NK-92 treated with Interleukin-12 subunit alpha and Interleukin-12 subunit beta, amount 100 ng/mL, for 24 hours (cell line): ENCODE data around the gene CLEC17A.
"Not testable (repeated sequence)": the region's sequence is repeated elsewhere in the genome, so short reads cannot be mapped to it uniquely, and the experiment has no call there.

Experiments
- DNase-seq: peaks from one replicate; lab custom pipeline; 2025; lab: John Stamatoyannopoulos, UW

Gene CLEC17A

DNA sequence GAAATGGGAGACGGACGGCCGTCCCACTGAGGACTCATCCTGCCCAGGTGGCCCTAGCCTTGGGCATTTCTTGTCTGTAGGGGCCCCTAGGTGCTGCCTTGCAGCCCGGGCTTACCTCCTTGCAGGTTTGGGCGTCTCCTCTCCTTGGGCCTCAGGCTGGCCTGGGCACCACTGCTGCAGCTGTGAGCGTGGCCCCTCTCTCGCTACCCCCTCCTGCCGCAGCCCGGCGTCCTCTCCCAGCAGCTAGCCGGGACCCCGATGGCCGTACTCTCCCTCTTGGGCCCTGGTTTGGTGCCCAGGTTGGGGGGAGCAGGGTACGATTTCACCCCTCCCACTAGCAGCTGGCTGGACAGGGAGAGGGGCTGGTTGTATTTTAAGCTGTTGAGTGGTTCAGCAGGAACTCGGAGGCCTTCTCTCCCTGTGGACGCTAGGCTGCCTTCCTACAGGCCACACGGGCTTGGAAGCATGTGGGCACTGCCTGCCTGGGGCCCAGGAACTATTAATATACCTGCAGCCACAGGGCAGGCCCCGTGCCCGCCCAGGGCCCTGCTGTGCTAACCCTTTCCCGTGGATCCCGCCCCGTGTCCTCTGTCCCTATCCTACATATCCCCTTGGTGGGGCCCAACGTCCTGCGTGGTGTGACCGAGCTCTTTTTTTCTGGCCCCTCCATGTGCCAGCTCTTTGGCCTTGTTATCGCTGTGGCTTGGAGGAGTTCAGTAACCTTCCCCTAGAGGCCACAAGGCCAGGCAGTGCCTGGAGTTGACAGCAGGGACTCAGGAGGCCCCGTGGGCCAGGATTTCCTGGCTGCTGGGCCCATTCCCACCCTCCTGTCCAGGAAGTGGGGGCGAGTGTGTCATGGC lies 22.7 kb upstream of the CLEC17A start:
- no peak for DNase-seq

DNA sequence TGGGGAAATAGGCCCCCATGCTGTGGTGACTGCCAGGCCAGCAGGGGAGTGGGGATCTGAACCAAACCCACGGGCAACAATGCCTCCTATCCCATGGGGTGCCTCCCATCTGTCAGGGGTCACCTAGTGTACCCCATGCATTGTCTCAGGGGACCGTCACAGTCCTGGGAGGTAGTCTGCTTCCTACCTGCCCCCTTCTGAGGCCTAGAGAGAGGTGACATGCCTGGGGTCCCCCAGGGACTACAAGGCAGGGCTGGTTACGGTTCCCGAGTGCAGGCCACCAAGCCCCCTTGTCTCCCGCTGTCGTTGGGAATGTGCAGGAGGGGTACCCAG lies 22.1 kb upstream of the CLEC17A start:
- no peak for DNase-seq

DNA sequence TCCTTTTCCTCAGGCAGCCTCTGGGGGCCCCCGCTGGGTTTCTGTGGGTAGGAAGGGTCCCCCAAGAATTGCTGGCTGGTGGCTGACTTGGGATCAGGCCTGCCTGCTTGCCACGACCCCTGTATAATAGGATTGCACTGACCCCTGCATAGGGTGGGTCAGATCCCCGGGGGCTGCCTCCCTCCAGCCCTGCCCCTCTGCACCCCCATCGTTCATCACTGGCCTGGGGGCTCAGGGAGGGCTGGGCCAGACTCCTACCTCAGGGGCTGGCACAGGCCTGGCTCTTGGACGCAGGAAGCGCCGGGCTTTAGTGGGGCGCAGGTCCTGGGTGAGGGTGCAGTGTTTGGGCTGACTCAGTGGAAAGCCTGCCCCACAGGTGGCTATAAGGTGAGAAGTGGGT lies 21.6 kb upstream of the CLEC17A start:
- no peak for DNase-seq

DNA sequence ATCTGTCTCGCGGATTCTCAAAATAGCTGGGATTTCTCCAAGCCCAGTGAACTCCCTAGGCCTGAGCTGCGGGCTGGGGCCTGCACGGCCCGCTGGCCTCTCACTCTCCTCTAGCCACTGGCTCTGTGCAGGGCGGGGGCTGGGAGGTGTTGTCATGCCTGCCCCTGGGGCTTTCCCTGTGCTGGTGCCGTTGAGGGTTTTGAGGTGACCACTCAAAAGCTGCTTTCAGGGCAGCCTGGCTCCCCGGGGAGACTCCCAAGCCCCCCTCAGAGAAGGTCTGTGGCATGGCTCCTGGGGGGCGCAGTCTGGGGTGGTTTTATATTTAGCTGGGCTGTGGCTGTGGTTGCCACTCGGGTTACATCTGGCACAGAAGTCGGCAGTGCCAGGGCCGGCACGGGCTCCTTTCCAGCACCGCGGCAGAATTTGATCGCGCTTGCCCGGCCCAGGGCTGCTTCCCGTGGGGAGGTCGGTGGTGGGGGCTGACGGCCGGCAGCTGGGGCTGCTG lies 21.0 kb upstream of the CLEC17A start:
- DNase-seq = no peak

DNA sequence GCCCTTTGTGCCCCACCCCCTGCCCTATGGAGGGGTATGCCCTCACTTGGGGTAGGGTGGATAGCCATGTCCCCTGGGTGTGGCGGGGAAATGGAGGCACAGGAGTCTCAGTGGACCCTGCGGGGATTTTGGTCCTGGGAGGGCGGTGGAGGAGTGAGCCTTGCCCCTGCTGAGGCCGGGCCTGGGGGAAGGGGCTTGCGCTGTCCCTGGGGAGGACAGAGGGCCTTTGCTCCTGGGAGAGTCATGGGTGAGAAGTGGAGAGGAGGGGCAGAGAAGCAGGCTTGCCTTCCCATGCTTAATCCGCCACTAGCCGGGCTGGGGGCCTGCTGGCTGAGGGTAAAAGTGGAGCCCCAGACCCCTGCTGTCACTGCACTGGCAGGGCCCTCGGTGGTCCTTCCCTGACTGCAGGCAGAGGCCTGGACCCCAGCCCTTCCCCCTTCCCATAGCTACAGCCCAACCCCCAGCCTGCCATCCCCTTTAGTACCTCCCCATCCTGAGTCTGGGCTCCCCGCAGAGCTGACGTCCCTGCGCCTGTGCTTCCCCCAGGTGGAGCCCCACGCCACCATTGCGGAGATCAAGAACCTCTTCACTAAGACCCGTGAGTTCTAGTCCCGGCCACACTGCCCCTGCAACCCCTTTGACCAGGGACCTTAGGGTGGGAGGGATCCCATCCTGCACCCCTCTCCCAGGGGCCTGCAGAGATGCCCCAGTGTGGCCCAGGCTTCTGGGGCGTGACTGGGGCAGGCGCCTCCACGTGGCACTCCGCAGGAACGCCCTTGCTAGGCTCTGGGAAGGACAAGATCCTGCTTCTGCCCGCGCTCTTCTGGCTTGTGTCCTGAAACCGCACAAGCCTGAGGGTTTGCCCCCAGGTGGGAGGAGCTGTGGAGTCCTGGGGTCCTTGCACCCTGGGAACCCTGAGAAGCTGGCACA lies 20.0 kb upstream of the CLEC17A start:
- no peak for DNase-seq

DNA sequence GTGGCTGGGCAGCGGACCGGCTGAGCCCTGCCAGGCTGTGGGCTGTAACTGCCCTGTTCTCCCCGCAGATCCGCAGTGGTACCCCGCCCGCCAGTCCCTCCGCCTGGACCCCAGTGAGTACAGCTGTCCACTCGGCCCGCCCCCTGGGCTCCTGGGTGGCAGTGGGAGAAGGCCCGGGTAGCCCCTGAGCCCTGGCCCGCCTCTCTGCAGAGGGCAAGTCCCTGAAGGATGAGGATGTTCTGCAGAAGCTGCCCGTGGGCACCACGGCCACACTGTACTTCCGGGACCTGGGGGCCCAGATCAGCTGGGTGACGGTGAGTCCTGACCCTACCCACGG lies 19.3 kb upstream of the CLEC17A start:
- no peak for DNase-seq

DNA sequence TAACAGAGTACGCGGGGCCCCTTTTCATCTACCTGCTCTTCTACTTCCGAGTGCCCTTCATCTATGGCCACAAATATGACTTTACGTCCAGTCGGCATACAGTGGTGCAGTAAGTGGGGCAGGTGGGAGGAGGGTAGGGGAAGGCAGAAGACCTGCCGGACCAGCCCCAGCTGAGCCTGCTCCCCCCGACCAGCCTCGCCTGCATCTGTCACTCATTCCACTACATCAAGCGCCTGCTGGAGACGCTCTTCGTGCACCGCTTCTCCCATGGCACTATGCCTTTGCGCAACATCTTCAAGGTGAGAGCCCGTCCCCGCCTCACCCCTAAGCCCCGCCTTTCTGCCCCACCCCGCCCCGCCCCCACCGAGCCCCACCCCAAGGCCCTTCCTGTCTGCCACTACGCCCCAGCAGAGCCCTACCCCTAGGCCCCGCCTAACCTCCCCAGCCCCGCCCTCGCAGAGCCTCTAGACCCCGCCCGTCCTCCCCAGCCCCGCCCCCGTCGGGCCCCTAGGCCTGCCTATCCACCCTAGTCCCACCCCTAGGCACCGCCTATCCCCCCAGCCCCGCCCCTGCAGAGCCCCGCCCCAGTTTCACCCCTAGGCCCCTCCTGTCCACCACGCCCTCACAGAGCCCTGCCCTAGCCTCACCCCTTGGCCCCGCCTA lies 18.8 kb upstream of the CLEC17A start:
- DNase-seq = peak; percentile 27

DNA sequence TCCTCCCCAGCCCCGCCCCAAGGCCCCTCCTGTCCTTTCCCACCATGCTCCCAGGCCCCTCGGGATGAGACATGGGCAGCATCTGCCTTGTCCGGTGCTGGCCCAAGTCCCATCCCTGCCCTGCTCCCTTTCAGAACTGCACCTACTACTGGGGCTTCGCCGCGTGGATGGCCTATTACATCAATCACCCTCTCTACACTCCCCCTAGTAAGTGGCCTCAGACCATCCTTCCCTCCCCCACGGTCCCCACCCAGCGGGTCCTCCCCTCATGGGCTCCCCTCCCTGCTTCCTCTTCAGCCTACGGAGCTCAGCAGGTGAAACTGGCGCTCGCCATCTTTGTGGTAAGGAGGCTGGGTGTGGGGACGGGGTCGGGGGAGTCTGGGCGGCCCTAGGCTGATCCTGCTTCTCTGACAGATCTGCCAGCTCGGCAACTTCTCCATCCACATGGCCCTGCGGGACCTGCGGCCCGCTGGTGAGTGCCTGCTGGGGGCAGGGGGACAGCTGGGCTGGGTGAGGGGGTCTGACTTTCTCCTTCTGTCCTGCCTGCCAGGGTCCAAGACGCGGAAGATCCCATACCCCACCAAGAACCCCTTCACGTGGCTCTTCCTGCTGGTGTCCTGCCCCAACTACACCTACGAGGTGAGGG lies 18.1 kb upstream of the CLEC17A start:
- DNase-seq = not testable (repeated sequence)

DNA sequence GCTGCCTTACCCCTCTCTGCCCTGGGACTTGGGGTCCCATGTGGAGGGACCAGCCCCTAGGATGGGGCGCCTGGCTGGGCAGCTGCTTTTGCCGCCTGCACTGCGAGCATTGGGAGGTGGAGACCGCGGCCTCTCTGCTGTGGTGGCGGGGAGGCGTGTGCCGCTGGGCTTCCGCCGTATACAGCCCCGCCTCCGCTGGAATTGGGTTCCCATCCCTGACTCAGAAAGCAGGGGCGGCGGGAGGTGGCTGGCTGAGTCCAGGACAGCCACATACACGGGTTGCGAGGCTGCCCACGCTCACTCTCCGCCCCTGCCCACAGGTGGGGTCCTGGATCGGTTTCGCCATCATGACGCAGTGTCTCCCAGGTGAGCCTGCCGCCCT lies 17.6 kb upstream of the CLEC17A start:
- no peak for DNase-seq

DNA sequence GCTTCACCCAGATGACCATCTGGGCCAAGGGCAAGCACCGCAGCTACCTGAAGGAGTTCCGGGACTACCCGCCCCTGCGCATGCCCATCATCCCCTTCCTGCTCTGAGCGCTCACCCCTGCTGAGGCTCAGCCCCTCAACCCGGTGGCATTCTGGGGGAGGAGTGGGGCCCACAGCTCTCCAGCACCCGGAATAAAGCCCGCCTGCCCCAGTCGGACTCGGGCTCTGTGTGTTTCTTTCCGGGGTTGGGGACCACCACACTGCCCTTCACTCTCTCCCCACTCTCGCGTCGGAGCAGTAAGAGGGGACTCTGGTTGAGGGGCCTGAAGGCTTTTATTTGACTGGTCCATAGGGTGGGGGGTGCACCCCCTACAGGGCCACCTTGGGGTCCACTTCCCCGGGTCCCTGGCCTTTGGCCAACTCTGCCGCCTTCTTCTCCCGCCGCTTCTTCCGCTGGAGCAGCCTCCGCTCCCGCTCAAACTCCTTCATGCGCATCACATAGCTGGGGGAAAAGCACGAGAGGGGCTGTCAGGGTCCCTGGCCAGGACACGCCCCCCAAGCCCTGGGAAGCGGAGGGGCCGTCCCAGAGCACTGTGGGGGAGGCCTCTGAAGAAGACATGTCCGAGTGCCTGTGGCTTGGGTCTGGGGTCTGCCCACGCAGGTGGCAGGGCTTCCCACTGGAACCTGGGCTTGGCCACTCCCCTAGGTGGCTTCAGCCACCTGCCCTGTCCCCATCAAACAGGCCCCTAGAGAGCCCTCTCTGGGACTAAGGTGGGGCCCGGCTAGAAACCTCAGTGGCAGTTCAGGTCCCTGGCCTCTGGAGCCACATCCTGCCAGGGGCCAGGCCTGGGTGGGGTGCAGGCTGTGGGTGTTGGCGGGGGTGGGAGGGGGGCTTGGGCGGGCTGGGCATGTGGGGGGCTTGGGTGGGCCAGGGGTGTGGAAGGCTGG lies 16.8 kb upstream of the CLEC17A start:
- no peak for DNase-seq

DNA sequence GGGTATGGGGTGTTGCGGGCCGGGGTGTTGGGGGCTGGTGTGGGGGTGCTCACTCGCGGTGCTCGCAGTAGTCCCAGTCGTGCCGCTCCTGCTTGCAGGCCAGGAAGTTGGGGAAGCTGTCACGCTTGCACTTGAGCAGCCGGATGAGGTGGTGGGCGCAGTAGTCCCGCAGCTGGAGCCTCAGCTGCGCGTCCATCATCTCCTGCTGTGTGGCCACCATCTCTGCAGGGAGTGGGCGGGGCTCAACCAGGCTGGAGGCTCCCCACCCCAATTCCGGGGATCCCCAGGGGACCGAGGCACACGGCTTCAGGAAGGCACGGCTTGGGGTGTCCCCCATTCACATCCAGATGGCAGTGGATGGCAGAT lies 16.2 kb upstream of the CLEC17A start:
- DNase-seq = no peak

DNA sequence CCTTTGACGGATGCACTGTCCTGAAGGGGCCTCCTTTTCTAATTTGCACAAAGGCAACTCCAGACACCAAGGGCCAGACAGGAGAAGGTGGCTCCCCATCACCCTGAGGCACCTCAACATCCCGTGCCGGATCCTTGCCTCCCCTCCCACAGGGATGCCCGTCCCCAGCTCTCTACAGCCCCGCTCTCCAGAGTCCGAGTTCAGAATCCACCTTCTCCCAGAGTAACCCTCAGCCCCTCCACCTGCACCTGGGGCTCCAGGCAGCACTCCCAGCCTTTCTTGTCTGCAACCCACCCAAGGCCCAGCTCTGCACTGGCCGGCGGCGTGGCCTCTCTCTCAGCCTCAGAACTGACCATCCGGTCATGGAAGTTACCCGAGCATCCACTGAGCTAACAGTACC lies 15.8 kb upstream of the CLEC17A start:
- DNase-seq = no peak

DNA sequence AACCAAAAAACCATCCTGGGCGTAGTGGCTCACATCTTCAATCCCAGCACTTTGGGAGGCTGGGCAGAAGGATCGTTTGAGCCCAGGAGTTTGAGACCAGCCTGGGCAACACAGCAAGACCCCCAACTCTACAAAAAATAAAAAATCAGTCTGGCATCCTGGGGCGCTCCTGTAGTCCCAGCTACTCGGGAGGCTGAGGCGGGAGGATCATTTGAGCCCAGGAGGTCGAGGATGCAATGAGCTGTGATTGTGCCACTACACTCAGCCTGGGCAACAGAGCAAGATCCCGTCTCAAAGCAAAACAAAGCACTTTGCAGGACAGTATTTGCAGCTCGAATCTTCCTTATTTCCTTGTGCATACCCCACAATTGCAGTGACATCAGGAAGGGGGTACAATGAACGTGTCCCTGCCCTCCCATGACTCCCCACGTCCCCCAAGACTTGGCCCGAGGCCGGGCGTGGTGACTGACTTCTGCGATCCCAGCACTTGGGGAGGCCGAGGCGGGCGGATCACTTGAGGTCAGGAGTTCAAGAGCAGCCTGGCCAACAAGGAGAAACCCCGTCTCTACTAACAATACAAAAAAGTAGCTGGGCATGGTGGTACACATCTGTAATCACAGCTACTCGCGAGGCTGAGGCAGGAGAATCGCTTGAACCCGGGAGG lies 11.9 kb upstream of the CLEC17A start:
- no peak for DNase-seq

DNA sequence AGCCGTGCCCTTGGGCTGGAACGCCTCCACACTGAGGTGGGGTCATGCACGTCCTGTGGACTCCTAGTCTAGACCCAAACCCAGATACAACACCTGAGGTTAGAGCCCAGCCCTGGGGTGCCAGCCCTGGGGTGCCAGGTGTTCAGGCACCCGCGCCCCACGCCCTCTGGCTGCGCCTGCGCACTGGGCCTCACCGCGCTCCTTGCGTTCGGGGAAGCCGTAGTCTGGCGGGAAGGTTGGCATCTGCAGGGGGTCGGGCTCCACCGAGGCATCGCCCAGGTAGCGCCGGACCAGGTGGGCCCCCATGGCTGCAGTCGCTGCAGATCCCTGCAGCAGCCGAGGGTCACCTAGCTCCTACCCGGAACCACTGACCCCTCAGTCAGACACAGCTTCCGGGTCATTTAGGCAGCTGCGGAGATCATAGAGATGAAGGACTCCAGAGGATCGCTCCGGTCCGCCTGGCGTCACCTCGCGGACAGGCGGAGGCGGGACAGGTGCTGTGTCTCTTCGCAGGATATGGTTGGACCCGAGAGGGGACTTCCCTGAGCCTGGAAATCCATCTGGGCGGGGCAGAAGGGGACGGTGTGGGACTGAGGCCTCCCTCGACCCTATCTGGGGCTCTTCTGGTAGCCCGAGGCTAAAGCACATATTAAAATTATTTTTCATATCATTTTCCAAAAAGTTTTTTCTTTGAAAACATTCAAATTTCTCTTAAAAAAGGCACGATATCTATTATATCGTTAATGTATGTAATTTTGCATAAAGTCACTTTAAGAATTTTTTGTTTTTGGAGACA lies 11.0 kb upstream of the CLEC17A start, which contains the start of gene NDUFB7:
NDUFB7 (minus strand) TSS at position 372 of the 796 bp plus-strand sequence; CDS start at position 306, 66 bp downstream.
- DNase-seq = peak; percentile 90

DNA sequence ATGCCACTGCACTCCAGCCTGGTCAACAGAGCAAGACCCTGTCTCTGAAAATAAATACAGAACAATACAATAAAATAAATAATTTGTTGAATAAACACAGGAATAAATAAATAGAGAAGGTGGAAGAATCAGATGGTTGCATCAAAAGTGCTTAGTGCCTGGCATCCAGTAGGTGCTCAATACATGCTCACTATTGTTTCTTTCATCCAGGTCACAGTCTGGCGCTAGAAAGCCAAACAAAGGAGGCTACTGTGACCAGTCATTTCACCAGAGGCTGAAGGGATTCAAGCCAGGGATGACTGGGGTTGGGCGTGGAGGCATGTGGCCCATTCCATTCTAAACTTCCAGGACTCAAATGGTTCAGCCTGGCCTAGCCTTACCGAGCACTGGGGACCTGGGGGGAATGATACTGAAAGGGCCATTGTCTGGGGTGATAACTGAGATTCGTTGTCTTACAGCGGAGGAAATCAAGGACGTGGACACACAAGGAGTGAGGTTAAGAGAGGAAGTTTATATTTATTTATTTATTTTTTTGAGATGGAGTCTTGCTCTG lies 7.4 kb upstream of the CLEC17A start:
- no peak for DNase-seq

DNA sequence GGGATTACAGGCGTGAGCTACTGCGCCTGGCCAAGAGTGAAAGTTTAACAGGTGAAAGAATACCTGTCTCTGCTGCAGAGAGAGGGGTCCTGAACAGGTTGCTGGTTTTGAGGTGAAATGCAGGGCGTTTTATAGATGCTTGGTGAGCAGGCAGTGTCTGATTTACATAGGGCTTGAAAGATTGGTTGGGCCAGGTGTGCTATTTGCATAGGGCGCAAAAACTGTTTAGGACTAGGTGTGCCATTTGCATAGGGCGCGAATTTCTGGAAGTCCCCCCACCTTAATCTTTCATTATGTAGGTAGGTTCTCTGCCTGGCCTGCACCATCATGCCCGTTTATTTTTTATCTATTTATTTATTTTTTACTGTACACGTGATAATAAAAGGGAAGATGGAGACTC lies 6.5 kb upstream of the CLEC17A start:
- DNase-seq = no peak

DNA sequence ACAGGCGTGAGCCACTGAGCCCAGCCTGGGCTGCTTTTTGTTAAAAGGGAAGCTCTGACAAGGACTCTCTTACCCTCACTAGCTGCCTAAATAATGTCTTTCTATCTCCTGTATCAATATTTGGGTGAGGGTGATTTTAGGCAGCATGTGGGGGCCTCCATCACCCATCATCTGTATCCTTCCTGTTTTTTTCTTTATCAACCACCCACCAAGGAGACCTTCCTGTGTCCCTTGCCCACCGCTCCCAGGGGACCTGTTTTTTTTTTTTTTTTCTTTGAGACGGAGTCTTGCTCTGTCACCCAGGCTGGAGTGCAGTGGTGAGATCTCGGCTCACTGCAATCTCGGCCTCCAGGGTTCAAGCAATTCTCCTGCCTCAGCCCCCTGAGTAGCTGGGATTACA lies 5.6 kb upstream of the CLEC17A start:
- DNase-seq = no peak

DNA sequence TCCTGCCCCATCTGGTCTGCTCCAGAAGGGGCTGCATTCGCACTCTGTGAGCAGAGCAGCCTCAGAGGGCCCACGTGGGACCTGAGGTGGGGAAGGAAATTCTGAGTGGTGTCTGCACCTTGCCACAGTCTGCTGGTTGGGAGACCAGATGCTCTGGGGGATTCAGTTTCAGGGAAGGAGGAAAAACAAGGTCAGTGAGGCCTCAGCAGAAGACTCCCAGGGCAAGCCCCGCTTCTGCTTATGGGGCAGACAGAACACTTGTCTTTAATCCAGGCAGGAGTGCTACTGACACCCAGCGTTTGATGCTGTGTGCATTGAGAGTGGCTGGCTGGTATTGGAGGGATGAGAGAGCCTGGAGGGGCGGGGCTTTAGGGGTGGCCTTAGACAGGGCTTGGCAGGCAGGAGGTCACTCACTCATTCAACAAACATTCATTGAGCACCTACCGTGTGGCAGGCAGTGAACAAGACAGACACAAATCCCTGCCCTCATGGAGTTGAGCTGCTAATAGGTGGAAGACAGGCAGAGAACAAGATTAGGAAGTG lies 4.9 kb upstream of the CLEC17A start:
- DNase-seq = no peak
